H1 (cell line): ENCODE data around the gene FBLN2. TPM values are rescaled to one million over a fixed set of nuclear protein-coding genes. Genes with fewer than 3 reads are reported as not detected.

Experiments used
- NANOG ChIP-seq: IDR thresholded peaks from 2 replicates; pipeline ENCODE4 v1.6.1; 2011; ENCODE audit warnings: low read length, low read depth, mild to moderate bottlenecking, inconsistent platforms; ENCODE audit not compliant: insufficient read depth, poor library complexity, severe bottlenecking
- TCF12 ChIP-seq: IDR thresholded peaks from 2 replicates; pipeline ENCODE4 v1.6.1; 2011; ENCODE audit warnings: low read depth, mild to moderate bottlenecking, low read length
- polyA plus RNA-seq, 7 experiments: library from polyadenylated mRNA; depleted of rRNA in 3 of 7; stranded (reverse) in 5 of 7; unstranded in 2 of 7; fragments of >200 nt in 5 of 7; fragments of 200-250 nt in 2 of 7; gene quantifications; 1 replicate in 5 of 7; 2 replicates in 1 of 7; 4 replicates in 1 of 7; pipeline versions ENCODE4 v1.2.1 to v1.2.3, GENCODE V29; 2011 to 2013; ENCODE audit warnings: missing spikeins in 2 of 7, mixed read lengths in 2 of 7
- total RNA-seq: library from RNA; stranded (reverse); fragmentation: NEBNext Ultra II Directional; extraction: Animal tissue kit (Norgen Biotek cat#: 25700); gene quantifications from 2 replicates; pipeline ENCODE4 v1.2.1, GENCODE V29; 2021

Gene FBLN2
- total and polyA plus RNA-seq, 2 of the 8 experiments (the other 6 are each of a cell fraction or from before 2014, with no cell fraction given) = 17.4 to 24.2 TPM

DNA sequence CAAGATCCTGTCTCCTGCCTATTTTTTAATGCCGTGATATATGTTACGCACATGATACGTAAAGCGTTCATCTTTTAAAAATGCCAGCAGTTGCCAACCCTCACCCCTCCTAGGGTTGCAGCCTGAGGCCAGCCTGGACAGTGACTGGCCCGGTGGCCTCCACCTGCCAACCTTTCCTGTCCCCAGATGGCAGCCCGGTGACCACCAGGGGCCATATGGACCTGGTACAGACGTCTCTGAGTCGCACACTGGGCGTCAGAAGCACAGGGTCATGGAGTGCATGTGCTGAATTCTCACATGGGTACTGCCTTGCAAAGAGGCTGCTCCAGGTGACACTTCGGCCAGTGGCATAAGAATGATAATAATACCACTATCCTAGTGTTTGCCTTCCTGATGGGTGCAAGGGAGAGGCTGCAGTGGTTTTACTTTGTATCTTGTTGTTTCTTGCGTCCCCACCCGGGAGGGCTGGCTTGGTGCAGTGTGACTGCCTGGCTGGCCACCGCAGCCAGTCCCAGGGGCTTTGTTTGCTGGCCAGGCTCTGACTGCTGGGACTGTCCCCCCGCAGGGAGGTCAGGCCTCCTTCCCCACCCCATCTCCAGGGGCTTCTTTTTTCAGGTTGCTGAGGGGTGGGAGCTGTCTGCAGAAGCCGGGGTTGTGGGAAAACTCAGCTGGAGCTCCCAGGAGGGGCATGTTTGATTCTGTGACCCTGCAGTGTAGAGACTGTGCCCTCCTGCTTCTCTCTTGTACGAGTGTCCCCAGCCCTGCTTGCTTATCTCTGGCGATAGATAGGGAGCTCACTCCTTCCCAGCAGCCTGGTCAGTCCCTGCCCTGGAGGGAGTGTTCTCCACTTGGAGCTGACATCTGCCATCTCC is 16.9 kb downstream of the FBLN2 start (continued):
- no peak for TF ChIP-seq NANOG
- no peak for TF ChIP-seq TCF12
